GM12801 (cell line): ENCODE measurements around the gene SLC6A1.

ENCODE experiments used
- TF ChIP-seq, protein P1 (sequence below): IDR thresholded peaks from one replicate; pipeline ENCODE4 v1.5.1; 2011; ENCODE audit warnings: control low read depth; ENCODE audit not compliant: insufficient read length; ENCODE audit errors: extremely low read depth

SLC6A1 gene

DNA sequence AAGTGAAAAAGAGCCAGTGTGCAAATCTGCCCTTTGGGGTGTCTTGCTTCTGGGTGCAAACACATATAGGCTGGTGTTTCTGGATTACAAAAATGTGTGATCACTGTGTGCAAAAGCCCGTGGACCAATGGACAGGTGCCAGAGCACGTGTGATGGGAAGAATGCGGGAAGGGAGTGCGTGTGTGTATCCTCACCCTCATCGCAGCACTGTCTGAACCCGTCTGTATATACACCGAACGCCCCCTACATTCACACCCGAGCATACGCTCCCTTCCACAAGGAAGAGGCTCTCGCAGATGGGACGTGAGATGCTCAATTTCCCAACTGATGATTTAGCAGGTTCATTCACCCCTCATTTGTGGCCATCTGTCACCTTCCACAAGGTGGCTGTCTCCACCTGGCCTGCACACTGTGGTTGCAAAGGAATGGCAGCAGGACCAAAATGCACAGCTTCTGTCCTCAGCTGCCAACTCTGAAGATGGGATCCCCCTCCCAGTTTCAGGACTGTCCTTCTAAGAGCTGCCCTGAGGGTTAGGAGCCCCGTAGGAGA lies 19.4 kb upstream of the SLC6A1 start:
- TF ChIP-seq, protein P1, sequence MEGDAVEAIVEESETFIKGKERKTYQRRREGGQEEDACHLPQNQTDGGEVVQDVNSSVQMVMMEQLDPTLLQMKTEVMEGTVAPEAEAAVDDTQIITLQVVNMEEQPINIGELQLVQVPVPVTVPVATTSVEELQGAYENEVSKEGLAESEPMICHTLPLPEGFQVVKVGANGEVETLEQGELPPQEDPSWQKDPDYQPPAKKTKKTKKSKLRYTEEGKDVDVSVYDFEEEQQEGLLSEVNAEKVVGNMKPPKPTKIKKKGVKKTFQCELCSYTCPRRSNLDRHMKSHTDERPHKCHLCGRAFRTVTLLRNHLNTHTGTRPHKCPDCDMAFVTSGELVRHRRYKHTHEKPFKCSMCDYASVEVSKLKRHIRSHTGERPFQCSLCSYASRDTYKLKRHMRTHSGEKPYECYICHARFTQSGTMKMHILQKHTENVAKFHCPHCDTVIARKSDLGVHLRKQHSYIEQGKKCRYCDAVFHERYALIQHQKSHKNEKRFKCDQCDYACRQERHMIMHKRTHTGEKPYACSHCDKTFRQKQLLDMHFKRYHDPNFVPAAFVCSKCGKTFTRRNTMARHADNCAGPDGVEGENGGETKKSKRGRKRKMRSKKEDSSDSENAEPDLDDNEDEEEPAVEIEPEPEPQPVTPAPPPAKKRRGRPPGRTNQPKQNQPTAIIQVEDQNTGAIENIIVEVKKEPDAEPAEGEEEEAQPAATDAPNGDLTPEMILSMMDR: no peak

DNA sequence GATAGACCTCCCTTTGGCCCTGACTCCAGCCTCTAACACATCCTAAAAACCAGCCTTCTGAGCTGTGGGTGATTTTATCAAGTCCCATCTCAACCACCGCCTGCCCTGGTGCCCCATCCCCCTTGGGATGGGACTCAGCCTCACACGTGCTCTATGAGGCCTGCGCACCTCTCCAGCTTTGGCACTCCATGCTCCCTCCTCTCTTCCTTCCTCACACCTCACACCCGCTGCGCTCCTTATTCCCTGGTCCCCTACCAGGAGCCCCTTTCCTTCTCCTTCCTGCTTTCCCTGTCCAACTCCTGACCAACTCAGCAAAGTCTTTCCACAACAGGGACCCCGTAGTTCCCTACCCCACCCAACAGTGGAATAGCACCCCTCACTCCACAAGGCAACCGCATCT lies 18.4 kb upstream of the SLC6A1 start:
- TF ChIP-seq, protein P1: no peak

DNA sequence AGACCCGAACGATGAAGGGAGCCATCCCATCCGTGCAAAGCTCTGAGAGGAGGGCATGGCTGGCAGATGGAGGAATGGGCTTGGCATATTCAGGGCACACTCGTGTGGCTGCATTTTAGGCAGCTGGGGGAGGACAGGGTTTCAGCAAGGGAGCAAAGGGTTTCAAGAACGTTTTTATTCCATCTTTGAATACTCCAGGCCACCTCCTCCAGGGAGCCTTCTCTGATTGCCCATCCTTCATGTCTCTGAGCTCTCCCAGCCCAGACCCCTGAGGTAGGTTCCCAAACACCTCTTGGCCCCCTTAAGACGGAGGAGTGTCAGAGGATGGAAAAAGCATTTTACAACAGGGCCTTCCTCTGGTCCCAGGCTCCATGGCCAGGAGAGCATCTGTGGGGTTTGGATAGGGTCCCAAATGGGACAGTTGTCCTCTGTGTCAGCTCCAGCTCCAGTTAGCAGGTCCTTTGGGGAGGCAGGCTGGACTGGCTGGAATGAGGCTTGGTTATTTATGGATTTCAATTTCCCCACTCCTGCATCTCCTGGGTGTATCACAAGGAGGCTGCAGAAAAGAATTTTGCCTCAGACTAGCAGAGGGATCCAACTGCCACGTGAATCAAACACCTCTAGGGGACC lies 17.7 kb upstream of the SLC6A1 start:
- TF ChIP-seq, protein P1: no peak

DNA sequence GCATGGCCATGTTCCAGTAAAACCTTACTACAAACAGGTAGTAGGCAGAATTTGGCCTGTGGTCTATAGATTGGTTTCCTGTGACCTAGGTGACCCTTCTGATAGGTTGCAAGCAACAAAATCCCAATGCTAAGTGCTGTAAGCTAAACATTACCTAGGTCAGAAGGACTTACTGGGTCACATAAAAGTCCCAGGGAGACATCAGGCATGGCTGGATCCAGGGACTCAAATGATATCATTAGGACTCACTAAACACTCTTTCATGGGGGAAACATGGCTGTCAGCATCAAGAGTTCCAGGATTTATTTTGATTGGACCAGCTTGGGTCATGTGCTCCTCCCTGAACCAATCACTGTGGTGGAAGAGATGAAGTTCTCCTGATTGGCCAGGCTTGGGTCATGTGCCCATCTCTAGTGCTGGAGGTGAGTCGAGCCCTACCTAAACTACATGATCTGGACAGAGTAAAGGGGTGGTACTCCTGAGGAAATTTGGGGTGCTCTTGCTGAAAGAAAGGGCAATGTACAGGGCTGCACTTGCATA lies 16.8 kb upstream of the SLC6A1 start:
- TF ChIP-seq, protein P1: no peak

DNA sequence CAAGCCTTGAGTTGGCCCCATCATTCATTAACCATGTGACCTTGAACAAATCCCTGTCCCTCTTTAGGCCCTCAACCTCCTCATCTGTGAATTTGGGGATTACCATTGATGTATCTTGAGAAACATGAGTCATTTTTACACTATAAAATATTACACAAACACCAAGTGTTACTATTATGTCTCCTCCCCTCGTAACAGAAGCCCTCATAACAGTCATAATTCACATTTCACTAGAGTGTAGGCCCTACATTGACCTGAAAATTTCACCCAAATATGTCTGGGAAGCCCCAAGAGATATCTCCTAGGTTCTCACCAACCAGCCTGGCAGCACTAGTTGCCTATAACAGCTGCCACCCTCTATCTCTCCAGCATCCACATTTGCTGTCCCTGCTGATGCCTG lies 15.8 kb upstream of the SLC6A1 start:
- TF ChIP-seq, protein P1: no peak

DNA sequence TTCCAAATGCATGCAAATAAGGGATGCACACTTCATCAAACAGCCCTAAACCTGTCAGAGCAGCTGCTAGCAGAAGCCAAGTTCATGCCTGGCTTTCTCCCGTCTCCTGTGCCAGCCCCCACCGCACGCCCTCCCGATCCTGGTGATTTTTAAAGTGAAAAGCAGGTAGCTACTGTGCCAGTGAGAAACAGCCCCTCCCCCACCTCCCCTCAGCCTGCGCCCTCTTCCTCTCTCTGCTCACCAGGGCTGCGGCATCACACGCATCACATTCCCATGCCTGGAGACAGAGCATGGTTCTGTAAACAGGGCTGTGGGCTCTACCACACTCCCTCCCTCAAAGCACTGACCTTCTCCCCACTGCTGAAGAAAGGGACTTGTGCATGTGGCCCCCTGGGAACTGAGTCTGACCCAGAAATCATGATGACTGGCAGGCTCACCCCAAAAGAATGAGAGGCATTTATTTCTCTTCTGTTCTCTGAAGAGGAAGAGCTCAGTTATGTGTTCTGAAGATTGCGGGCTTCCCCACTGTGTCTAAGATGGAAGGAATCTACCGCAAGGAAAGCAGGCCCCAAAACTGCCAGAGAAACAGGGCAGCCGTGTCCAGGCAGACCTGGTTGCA lies 14.5 kb upstream of the SLC6A1 start:
- TF ChIP-seq, protein P1: no peak

DNA sequence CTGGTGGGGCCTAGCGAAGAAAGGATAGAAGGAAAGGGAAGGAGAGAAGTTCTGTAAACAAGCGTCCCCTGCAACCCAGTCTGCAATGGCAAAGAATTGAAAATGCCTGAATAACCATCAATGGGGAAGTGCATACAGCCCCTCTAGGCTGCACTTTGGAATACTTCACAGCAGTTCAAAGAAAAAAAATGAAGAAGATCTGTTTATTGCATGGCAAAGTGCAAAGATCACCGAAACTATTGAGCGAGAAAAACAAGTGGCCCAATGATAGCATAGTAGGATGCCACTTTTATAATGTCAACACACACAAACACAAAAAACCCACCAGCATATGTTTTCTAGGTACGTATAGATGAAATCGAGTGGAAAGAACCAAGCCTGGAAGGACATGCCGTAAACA lies 13.6 kb upstream of the SLC6A1 start:
- TF ChIP-seq, protein P1: no peak
